Upper lobe of left lung (tissue), 4 donors: ENCODE data around the gene SCG5.

Experiments used
- POLR2AphosphoS5 ChIP-seq, 2 donors: sonication (generic); formaldehyde crosslinking; IDR thresholded peaks; one replicate each; pipeline ENCODE4 v1.5.1; 2017; ENCODE audit warnings: antibody characterized with exemption in 2 of 2
- TF ChIP-seq, protein P1 (sequence below), 6 experiments: fragments of 450-650 bp in 4 of 6; fragments of 200-600 bp in 2 of 6; sonication (generic) in 2 of 6; IDR thresholded peaks; one replicate each; pipeline ENCODE4 v1.5.1; 2016 to 2019; ENCODE audit warnings: antibody characterized with exemption in 6 of 6

DNA sequence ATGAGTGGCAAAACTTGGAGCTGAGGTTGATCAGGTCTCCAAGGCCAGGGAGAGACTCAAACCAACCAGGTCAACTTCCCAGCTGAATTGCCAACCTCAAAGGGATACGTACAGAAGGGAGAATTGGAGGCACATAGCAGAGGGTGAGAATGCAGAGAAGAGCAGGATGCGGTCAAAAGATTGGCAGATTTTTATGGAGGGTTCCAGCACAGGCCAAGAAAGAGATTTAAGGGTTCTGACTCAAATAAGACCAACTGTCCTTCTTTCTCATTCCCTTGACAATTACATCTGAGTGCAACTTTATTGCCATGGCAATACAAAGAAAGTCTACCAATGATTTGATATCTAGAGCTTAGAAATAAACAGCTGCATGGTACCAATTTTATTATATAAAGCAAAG, 33.2 kb downstream of the SCG5 start:
- TF ChIP-seq, protein P1, sequence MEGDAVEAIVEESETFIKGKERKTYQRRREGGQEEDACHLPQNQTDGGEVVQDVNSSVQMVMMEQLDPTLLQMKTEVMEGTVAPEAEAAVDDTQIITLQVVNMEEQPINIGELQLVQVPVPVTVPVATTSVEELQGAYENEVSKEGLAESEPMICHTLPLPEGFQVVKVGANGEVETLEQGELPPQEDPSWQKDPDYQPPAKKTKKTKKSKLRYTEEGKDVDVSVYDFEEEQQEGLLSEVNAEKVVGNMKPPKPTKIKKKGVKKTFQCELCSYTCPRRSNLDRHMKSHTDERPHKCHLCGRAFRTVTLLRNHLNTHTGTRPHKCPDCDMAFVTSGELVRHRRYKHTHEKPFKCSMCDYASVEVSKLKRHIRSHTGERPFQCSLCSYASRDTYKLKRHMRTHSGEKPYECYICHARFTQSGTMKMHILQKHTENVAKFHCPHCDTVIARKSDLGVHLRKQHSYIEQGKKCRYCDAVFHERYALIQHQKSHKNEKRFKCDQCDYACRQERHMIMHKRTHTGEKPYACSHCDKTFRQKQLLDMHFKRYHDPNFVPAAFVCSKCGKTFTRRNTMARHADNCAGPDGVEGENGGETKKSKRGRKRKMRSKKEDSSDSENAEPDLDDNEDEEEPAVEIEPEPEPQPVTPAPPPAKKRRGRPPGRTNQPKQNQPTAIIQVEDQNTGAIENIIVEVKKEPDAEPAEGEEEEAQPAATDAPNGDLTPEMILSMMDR (IDR thresholded peaks at IDR 0.05): no peak
- TF ChIP-seq POLR2AphosphoS5 (IDR thresholded peaks at IDR 0.05): no peak
